ENCODE measurements around the gene EEIG1.

- TF ChIP-seq EZH2phosphoT487 (conservative IDR thresholded peaks at IDR 0.05; ENCODE audit: low read length) (no peak), CTCF (IDR thresholded peaks at IDR 0.05; ENCODE audit: insufficient read depth, low read length, poor library complexity, severe bottlenecking) (peak; percentile 41)
These were observed 39.9 kb upstream of the EEIG1 start for GRCh38 chr9:128020692-128021091.

All from SU-DHL-6 (cell line).